ENCODE data around the gene RASGEF1B. TPM values are rescaled to one million over a fixed set of nuclear protein-coding genes. Genes with fewer than 3 reads are reported as not detected.

RASGEF1B gene
- total RNA-seq, 2 donors from 2014 or later: 6.3 to 8.5 TPM

DNA sequence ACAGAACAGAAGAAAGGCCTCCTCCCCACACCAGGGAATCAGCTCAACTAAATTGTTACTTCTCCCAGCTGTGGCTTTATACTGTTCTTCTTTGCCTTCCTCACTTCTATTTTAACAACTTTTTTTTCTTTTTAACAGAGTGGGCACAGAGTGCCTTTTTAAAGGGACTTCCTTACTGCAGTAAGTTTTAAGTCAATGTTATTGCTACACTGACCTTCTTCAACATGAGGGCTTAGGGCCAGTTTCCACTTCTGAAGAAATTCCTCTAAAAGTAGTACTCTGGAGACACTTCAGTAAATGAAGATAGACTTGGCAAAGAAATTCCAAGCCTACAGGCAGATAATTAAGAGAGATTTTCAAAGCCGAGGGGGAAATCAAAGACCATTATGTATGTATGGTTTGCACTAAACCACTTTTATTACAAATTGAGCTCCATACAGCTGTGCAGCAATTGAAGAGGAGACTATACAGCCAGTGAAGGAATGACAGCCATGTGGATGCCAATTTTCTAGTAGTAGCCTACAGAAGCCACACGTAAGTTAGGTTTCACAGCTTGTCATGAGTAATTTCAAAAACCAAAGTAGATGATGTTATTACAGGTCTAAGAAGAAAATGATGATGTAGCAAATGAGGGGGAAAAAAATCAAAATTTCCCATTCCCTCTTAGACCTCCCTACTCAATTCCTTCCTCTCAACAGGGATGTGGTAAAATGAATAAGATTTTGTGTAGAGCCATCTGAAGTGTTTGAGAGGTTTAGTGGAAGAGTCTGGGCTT, 36.9 kb upstream of the RASGEF1B start:
- Histone ChIP-seq H3K27ac (no peak overlapping the region), H3K4me1 (peaks cover 0 to 13% of the 10 kb centered on the region in 2 donors)

DNA sequence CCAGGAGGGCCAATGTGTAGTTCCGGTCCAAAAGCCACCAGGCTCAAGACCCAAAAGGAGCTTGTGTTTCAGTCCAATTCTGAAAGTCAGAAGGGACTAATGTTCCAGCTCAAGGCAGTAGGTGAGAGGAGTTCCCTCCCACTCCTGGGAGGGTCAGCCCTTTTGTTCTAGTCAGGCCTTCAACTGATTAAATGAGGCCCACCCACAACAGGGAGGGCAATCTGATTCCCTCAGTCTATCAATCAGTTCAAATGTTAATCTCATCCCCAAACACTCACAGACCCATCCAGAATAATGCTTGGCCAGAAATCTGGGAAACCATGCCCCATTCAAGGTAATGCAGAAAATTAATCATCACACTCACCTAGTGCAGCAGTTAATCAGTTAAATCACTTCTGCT, 35.8 kb upstream of the RASGEF1B start:
- H3K27ac ChIP-seq: no peak overlapping the region
- H3K4me1 ChIP-seq: peaks cover 0 to 13% of the 10 kb centered on the region in 2 donors
- no peak overlapping the region for H3K4me3 ChIP-seq
- TF ChIP-seq, protein P1, sequence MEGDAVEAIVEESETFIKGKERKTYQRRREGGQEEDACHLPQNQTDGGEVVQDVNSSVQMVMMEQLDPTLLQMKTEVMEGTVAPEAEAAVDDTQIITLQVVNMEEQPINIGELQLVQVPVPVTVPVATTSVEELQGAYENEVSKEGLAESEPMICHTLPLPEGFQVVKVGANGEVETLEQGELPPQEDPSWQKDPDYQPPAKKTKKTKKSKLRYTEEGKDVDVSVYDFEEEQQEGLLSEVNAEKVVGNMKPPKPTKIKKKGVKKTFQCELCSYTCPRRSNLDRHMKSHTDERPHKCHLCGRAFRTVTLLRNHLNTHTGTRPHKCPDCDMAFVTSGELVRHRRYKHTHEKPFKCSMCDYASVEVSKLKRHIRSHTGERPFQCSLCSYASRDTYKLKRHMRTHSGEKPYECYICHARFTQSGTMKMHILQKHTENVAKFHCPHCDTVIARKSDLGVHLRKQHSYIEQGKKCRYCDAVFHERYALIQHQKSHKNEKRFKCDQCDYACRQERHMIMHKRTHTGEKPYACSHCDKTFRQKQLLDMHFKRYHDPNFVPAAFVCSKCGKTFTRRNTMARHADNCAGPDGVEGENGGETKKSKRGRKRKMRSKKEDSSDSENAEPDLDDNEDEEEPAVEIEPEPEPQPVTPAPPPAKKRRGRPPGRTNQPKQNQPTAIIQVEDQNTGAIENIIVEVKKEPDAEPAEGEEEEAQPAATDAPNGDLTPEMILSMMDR (IDR thresholded peaks at IDR 0.05): no peak
- H3K27me3 ChIP-seq: no peaks in the 10 kb centered on the region
- no peak for DNase-seq (ENCODE audit: low spot score)
- H3K9me3 ChIP-seq: no peaks in the 10 kb centered on the region
- no peaks in the 10 kb centered on the region for H3K36me3 ChIP-seq

More for the DNA sequence above, 36.9 kb upstream of the RASGEF1B start:
- no peaks in the 10 kb centered on the region for H3K9me3 ChIP-seq
- DNase-seq (ENCODE audit: low spot score): no peak
- H3K4me3 ChIP-seq: no peak overlapping the region
- TF ChIP-seq, protein P1 (IDR thresholded peaks at IDR 0.05): no peak
- H3K36me3 ChIP-seq: no peaks in the 10 kb centered on the region
- no peaks in the 10 kb centered on the region for H3K27me3 ChIP-seq

DNA sequence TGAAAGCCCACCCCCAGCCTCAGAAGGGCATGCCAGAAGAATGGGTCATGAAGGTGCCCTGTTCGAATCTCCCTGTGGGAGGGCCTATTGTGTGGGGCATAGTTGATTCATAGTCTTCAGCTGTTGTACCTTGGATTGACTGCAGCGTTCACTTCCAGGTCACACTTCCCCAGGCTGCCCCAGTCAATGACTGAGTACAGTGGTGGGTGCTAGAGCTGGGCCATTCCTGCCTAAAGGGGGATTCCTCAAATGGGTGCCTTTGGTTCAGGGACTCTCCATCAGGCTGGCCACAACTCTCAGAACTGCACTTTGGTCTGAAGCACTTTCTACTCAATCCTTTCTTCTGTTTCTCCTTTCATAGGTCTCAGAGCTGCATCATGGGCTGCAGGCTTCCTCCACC, 35.0 kb upstream of the RASGEF1B start:
- Histone ChIP-seq H3K36me3 (no peaks in the 10 kb centered on the region), H3K4me1 (peaks cover 0 to 13% of the 10 kb centered on the region in 2 donors), H3K4me3 (no peak overlapping the region), H3K27me3 (no peaks in the 10 kb centered on the region), H3K9me3 (no peaks in the 10 kb centered on the region), H3K27ac (no peak overlapping the region)
- DNase-seq (ENCODE audit: low spot score): no peak
- TF ChIP-seq, protein P1 (IDR thresholded peaks at IDR 0.05): no peak

DNA sequence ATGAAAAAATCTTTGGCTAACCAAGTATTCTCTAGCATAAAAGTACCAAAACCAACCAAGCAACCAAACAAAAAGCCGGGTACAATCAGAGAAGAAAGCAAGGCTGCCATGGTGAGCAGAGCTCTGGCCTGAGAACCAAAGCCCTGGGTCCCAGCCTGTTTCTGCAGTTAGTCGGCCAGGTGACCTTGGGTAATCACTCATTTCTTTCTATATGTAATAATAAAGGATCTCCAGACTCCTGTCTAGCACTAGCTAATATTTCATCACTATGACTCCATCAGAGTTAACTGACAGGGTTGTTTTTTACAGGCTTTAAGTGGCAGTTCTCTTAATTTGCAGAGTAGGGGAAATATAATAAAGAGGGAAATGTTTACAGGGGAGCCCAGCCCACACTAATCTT, 34.0 kb upstream of the RASGEF1B start:
- TF ChIP-seq, protein P1 (IDR thresholded peaks at IDR 0.05): no peak
- peak overlapping the region; percentile 48 to 49 for H3K27ac ChIP-seq
- no peaks in the 10 kb centered on the region for H3K27me3 ChIP-seq
- H3K4me1 ChIP-seq: peaks cover 0 to 13% of the 10 kb centered on the region in 2 donors
- no peak overlapping the region for H3K4me3 ChIP-seq
- H3K36me3 ChIP-seq: no peaks in the 10 kb centered on the region
- no peak for DNase-seq (ENCODE audit: low spot score)
- H3K9me3 ChIP-seq: no peaks in the 10 kb centered on the region

DNA sequence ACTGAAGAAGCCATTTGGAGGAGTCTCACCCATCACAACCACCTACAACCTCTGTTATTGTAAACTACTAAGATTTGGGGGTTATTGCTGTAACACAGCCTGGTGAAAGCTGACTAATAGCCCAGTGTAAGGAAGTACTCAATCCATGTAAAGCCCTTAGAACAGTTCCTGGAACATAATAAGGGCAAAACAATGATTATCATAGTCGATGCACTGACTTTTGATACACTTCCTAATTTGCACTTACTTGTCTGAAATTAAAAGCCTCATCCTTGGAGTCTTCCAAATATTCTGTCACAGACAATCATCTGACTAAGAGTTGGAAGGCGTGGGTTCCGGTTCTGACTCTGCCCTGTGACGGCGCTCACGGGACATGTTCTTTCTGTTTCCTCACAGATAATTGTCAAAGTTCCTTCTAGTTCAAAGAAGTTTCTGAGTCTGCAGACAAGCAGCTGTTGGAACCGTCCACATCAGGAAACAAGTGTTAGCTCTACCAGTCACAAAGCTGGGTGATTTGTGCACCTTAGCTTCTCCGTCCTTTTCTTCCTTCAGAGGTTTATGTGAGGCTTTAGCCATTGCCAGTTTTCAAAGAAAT, 33.4 kb upstream of the RASGEF1B start:
- no peaks in the 10 kb centered on the region for H3K9me3 ChIP-seq
- H3K36me3 ChIP-seq: no peaks in the 10 kb centered on the region
- DNase-seq (ENCODE audit: low spot score): peak; percentile 90
- TF ChIP-seq, protein P1 (IDR thresholded peaks at IDR 0.05): no peak
- H3K27me3 ChIP-seq: no peaks in the 10 kb centered on the region
- H3K27ac ChIP-seq: peak overlapping the region; percentile 48 to 49
- H3K4me1 ChIP-seq: peaks cover 0 to 13% of the 10 kb centered on the region in 2 donors
- H3K4me3 ChIP-seq: no peak overlapping the region
